ENCODE results near the gene SNX25.
"Not testable (repeated sequence)": the region's sequence is repeated elsewhere in the genome, so short reads cannot be mapped to it uniquely, and the experiment has no call there.

DNA sequence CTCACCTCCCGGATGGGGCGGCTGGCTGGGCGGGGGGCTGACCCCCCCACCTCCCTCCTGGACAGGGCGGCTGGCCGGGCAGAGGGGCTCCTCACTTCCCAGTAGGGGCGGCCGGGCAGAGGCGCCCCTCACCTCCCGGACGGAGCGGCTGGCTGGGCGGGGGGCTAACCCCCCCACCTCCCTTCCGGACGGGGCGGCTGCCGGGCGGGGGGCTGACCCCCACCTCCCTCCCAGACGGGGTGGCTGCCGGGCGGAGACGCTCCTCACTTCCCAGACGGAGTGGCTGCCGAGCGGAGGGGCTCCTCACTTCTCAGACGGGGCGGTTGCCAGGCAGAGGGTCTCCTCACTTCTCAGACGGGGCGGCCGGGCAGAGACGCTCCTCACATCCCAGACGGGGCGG is 31.1 kb downstream of the SNX25 start:
- not testable (repeated sequence) for TF ChIP-seq POLR2A (IDR thresholded peaks at IDR 0.05)
- TF ChIP-seq, protein P1, sequence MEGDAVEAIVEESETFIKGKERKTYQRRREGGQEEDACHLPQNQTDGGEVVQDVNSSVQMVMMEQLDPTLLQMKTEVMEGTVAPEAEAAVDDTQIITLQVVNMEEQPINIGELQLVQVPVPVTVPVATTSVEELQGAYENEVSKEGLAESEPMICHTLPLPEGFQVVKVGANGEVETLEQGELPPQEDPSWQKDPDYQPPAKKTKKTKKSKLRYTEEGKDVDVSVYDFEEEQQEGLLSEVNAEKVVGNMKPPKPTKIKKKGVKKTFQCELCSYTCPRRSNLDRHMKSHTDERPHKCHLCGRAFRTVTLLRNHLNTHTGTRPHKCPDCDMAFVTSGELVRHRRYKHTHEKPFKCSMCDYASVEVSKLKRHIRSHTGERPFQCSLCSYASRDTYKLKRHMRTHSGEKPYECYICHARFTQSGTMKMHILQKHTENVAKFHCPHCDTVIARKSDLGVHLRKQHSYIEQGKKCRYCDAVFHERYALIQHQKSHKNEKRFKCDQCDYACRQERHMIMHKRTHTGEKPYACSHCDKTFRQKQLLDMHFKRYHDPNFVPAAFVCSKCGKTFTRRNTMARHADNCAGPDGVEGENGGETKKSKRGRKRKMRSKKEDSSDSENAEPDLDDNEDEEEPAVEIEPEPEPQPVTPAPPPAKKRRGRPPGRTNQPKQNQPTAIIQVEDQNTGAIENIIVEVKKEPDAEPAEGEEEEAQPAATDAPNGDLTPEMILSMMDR (IDR thresholded peaks at IDR 0.05), result not testable (repeated sequence)
